Vagina (tissue), 2 donors: ENCODE measurements around the gene ZIC4.

Experiments used
- CTCF ChIP-seq, 3 experiments: fragments of 450-650 bp in 2 of 3; fragments of 200-600 bp in 1 of 3; sonication (generic) in 1 of 3; IDR thresholded peaks; one replicate each; pipeline ENCODE4 v1.5.1; 2017 to 2019; ENCODE audit warnings: antibody characterized with exemption in 3 of 3, mild to moderate bottlenecking in 2 of 3, moderate library complexity in 2 of 3
- POLR2AphosphoS5 ChIP-seq, 2 donors: sonication (generic); formaldehyde crosslinking; IDR thresholded peaks; one replicate each; pipeline ENCODE4 v1.9.0; 2017; ENCODE audit warnings: antibody characterized with exemption in 2 of 2, mild to moderate bottlenecking in 2 of 2, low read depth in 1 of 2; ENCODE audit not compliant: insufficient read depth in 1 of 2

GRCh38 chr3:147388700-147389580 lies 17.4 kb downstream of the ZIC4 start:
- no peak for TF ChIP-seq CTCF (IDR thresholded peaks at IDR 0.05)
- TF ChIP-seq POLR2AphosphoS5 (IDR thresholded peaks at IDR 0.05; ENCODE audit: insufficient read depth in 1 of 2, low read depth in 1 of 2), result no peak
